GM10847 (cell line): ENCODE measurements around the gene C13orf46.

ENCODE experiments used
- POLR2A ChIP-seq: IDR thresholded peaks from 2 replicates; pipeline ENCODE4 v1.6.1; 2011; ENCODE audit not compliant: insufficient read length; ENCODE audit errors: extremely low read depth

C13orf46 gene

DNA sequence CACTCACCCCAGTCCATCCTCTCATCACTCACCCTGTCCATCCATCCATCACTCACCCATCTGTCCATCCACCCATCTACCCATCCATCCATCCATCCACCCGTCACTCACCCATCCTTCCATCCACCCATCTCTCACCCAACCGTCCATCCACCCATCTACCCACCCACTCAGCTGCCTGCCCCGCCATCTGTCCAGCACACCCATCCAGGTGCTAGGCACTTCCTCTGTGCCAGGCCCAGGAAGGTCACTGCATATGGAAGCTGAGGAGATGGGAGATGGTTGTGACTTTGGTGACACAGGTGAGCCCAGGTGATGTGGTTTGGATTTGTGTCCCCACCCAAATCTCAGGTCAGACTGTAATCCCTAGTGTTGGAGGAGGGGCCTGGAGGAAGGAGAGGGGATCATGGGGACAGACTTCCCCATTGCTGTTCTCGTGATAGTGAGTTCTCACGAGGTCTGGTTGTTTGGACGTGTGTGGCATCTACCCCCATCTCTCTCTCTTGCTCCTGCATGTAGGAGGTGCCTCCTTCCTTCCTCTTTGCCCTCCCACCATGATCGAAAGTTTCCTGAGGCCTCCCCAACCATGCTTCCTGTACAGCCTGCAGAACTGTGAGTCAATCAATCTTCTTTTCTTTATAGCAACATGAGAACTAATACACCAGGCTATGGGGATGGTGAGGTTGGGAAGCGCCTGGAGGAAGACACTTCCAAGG, 15.9 kb upstream of the C13orf46 start:
- no peak for TF ChIP-seq POLR2A

DNA sequence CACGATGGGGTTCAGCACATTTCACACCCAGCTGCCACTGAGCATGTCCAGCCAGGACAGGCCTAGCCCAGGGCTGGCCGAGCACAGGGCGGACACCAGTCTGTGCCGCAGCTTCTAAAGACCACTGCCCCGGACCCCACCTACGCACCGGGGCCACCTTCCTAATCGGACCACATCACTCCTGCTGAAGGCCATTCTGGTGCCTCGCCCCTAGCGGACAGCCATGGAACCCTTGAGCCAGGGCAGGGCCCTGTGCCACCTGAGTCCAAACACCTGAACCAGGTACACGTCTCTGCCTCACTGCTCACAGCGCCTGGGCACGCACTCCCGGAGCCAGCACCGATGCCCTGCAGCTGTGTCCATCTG, 8.4 kb upstream of the C13orf46 start:
- TF ChIP-seq POLR2A, result no peak

DNA sequence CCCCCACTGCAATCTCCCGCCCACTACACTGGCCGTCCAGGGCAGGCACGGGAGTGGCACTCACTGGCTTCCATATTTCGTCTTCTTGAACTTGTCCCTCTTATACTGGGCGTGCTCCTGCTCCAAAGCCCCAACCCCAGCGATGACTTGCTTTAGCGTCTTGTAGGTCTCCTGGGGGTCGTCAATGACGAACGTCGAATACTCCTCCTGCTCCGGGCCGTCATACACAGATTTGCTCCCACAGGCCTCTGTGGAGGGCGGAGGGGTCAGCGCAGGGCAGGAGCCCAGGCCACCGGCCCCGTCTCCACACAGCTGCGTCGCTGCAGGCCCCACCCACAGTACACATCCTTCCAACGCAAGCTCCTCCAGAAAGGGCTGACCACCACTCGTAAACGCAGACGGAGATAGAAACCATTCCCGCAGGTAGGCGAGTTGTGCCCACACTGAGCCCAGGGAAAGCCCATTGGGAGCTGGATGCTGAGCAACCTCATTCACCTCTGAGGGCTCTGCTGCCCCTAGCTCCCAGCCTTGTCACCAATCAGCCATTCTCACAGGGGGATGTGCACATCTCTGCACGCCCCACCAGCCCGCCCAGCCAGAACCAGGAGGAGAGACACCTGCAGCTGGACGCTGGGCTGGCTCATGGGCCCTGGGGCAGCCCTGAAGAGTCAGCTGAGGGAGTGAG, 7.9 kb upstream of the C13orf46 start:
- no peak for TF ChIP-seq POLR2A

DNA sequence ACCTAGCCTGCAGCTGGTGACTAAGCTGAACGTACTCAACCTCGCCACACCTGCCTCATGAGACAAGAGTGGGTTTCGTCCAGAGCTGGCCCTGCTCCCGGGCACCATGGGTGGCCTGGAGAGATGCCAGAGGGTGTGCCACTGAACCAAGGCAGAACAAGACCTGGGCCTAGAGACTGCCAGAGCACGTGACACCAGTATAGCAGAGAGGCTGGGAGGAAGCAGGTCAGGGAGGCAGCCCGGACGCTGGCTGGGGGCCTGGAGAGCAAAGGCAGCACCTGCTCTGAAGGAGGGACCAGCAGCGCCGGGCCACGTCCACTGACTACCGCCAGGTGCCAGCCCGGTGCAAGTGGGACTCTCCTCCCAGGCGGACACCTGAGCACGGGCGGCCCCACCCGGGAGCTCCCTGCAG, 7.3 kb upstream of the C13orf46 start:
- no peak for TF ChIP-seq POLR2A

DNA sequence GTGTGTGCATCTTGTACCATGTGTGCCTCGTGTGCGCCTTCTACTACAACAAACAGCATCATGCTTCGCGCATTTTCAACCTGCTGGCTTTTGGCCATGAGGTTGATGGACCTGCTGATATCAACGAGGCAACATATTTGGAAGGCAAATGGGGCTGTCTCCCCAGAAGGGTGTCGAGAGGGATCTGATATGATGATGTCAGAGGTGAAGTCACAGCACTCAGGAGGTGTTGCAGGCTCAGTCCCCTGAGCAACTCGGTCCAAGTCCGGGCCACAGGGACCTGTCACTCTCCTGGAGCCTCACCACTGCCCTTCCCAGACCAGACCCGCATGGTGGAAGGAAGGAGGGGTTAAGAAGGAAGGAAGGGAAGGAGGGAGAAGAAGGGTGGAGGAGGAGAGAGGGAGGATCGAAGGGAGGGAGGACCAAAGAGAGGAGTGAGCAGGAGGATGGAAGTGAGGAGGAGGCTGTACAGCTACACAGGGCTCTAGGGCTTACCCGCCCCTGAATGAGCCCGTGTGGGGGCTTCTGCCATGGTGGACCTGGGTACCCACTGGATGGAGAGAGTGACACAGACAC, 6.7 kb upstream of the C13orf46 start:
- TF ChIP-seq POLR2A, result no peak

DNA sequence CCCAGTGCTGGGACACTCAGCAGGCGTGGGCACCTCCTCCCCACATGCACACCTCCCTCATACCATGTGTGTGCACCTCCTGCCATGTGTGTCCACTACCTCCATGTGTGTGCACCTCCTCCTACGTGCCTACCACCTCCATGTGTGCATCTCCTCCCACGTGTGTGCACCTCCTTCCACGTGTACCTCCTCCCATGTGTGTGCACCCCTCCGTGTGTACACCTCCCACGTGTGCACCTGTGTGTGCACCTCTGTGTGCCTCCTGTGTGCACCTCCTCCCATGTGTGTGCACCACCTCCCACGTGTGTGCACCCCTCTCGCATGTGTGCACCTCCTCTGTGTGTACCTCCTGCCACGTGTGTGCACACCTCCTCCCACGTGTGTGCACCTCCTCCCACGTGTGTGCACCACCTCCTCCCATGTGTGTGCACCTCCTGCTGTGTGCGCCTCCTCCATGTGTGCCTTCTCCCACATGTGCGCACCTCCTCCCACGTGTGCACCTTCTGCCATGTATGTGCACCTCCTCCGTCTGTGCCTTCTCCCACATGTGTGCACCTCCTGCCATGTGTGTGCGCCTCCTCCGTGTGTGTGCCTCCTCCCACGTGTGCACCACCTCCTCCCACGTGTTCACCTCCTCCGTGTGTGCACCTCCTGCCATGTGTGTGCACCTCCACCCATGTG, 6.1 kb upstream of the C13orf46 start:
- no peak for TF ChIP-seq POLR2A

DNA sequence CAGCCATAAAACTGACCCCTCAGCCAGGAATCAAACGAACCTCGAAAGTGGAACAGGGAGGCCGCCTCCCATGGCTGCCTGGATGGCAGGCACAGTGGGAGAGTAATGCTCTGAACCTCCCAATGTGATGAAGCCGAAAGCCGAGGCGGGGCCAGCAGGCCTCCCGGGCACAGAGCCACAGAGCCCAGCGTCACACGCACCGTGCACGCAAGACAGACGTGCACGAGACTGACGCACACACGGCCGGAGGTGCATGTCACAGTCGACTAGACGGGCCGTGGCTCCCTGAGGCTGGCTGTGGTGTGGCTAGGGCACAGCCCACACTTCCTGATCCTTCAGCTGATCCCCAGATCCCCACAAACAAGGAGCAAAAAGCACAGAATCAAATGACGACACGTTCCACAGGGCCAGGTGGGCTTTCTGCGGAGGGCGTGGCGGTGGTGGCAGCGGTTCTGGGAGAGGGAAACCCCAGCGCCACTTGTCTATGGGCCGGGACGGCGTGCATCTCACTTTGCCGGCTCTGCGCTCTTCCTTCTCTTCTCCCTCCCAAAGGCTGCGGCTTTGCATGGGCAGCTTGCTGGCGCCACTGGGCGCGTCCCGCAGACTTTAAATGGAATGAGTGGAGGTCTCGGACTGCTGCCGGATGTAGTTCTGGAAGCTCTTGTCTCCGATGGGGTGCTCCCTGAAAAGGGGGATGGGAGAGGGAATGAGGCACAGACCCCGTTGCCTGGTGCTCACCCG, 5.0 kb upstream of the C13orf46 start:
- no peak for TF ChIP-seq POLR2A

DNA sequence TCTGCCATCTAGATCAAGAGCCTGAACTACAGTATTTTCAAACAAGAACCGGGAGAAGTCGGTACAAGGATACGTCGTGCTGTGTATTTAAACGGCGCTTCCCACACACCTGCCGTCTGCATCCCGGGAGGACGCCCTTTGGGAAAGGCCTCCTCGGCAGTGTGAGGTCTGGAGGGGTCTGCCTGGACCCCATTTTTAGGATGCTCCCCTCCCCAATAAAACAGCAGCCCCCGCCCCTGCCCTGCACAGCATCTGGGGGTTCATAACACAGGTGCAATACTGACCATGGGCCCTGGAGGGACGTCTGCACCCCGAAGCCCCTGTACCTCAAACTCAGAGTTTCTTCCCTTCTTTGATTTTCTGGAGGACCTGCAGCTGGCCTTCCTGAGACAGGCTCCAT, 4.1 kb upstream of the C13orf46 start:
- TF ChIP-seq POLR2A, result no peak

DNA sequence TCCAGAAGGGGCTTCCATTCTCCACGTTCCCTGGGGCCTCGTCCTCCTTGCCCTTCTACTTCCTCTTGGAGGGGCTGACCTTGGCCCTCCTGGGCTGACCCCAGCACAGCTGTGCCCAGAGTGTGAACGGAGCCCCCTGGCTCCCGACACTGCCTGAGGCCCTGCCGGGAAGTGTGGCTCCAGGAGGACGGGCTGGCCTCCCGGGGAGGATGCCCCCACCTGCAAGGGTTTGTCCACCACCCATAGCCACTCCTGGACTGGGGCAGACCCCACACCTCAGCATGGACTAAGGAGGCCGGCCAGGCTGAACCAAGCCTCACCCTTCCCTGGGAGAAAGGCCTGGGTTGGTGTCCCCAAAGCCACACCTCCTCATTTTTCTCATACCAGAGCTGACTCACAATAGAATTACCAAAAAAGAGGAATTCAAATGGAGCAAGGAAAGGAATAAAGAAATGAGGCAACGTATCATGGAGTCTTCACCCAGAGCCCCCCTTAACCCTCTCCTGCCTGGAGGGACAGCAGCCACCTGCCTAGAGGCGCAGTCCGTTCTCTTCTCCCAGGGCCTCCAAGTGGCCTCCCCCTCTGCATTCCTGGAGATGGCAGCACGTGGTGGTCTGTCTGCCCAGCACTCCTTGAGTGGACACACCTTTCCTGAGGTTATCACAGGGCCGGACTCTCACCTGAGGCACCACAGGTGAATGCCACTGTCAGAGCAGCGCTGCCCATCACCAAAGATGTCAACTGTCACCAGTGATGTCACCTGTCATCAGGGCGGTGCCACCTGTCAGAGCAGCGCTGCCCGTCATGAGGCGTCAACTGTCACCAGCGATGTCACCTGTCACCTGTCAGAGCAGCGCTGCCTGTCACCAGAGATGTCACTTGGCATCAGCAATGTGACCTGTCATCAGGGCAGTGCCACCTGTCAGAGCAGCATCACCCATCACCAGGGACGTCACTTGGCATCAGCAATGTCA, 3.1 kb upstream of the C13orf46 start:
- no peak for TF ChIP-seq POLR2A

DNA sequence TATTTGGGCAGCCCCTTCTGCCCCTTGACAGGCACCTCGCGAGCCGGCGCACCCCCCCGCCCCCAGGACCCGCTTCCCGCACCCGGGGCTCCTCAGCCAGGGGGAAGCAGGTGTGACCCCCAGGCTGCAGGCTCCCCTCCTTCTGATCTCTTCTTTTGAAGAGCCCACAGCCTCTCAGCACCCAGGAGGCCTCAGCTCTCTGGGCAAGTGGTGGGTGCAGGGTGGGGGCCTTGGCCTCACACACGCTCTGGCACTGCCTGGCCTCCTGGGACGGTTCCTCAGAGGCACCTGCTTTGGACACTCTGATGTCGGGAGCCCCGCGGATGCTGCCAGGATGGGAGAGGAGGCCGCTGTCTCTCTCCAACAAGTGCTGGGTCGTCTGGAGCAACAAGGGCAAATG, 1.5 kb upstream of the C13orf46 start:
- no peak for TF ChIP-seq POLR2A

DNA sequence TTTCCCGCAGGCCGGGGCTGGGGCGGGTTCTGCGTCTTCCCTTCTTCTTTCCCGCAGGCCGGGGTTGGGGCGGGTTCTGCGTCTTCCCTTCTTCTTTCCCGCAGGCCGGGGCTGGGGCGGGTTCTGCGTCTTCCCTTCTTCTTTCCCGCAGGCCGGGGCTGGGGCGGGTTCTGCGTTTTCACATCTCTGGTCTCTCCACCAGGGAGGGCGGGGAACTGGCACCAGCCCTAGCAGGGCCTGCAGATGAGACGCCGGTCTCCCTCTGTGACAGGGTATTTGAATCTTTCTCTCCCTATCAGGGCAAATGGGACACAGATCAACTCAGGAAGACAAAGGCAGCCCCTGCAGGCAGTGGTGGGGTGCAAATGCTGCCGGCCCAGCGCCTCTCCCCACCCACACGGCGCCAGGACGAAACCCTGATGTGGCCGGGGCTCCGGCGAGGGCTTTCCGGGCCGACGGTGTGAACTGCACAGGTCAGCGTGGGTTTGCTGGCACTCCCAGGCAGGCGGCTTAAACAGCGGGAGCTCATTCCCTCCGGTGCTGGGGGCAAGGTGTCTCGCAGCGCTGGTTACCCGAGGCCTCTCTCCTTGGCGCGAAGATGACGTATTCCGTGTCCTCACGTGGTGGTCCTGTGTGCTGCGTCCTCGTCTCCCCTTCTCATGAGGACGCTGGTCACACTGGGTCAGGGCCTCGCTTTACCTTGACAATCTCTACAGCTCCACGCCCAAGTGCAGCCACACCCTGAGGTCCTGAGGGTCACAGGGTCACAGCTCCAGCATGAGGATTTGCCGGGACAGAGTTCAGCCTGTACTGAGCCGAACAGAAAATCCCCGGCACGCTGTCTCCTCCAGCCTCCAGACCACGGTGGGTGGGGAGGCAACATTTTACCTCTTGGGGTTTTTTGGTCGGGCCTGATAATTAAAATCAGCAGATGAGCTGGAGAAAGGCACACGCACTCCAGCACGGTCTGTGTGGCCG, 717 bp upstream of the C13orf46 start:
- no peak for TF ChIP-seq POLR2A

DNA sequence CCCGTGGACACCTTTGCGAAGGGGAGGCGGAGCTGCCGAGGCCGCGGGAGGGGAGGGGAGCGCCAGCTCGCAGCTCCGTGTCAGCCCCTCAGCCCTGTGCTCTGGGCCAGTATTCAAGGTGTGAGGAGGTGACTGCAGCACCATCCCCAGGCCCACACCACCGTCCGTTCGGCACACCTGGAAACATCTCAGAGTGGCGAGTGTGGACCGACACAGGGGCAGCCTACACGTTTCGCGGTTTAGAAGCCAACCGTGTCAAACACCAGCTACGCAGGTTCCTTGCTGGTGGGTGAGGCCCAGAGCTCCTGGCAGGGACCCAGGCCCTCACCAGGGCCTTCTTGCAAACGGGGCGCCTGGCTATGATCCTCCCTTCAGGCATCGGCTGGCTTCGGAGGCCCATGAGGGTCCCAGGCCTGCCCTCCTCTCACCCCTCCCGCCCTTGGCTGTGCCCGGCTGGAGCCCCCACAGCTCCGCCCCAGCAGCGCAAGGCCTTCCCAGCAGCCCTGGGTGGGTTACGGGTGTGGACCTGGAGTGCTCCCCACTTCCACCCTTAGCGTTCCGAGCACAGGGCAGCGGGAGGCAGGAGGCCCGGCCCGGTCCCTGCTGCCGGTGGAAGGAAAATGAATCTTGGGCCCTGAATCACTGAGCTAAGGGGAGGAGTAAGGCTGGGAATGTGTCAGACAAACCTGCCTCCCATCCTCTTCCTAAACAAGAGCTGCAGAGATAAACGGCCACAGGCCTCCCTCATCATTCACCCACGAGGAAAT, 1.2 kb downstream of the C13orf46 start:
- no peak for TF ChIP-seq POLR2A
